HepG2 (cell line): ENCODE results near the gene OSBPL1A. TPM values are rescaled to one million over a fixed set of nuclear protein-coding genes. Genes with fewer than 3 reads are reported as not detected.
A peak's percentile ranks its signal among the peaks of the same experiment; 100 is the strongest.

Experiments used
- BRD4 ChIP-seq: sonication (generic); formaldehyde crosslinking; IDR thresholded peaks from 2 replicates; pipeline ENCODE4 v1.4.0; 2020; ENCODE audit warnings: missing genetic modification reagents
- GABPA ChIP-seq, 2 experiments: IDR thresholded peaks; 2 replicates each; pipeline ENCODE4 v1.6.1; 2011 to 2016; ENCODE audit warnings: low read depth in 2 of 2, low read length in 1 of 2, missing biosample characterization in 1 of 2, missing genetic modification characterization in 1 of 2
- GPN1 ChIP-seq: sonication (generic); formaldehyde crosslinking; IDR thresholded peaks from 2 replicates; pipeline ENCODE4 v1.5.1; 2020; ENCODE audit warnings: missing genetic modification reagents, borderline replicate concordance
- IRX3 ChIP-seq: sonication (generic); formaldehyde crosslinking; IDR thresholded peaks from 2 replicates; pipeline ENCODE4 v1.8.1; 2023; ENCODE audit warnings: mild to moderate bottlenecking, low read depth, missing genetic modification reagents, borderline replicate concordance
- KDM2A ChIP-seq: sonication (generic); formaldehyde crosslinking; IDR thresholded peaks from 2 replicates; pipeline ENCODE4 v1.4.0; 2020; ENCODE audit warnings: low read depth, missing genetic modification reagents, borderline replicate concordance
- MED8 ChIP-seq: sonication (generic); formaldehyde crosslinking; IDR thresholded peaks from 2 replicates; pipeline ENCODE4 v1.8.1; 2023; ENCODE audit warnings: mild to moderate bottlenecking, missing genetic modification reagents; ENCODE audit not compliant: insufficient replicate concordance
- PHF8 ChIP-seq: sonication (generic); formaldehyde crosslinking; IDR thresholded peaks from 2 replicates; pipeline ENCODE4 v1.5.0; 2020; ENCODE audit warnings: missing genetic modification reagents
- YY1 ChIP-seq: IDR thresholded peaks from 2 replicates; pipeline ENCODE4 v1.6.1; 2011; ENCODE audit warnings: low read length, low read depth, moderate library complexity, mild to moderate bottlenecking; ENCODE audit not compliant: insufficient read depth, insufficient replicate concordance
- ZNF263 ChIP-seq: sonication (generic); formaldehyde crosslinking; IDR thresholded peaks from 2 replicates; pipeline ENCODE4 v1.4.0; 2020; ENCODE audit warnings: missing genetic modification reagents
- ZNF343 ChIP-seq: sonication (generic); formaldehyde crosslinking; IDR thresholded peaks from 2 replicates; pipeline ENCODE4 v1.4.0; 2020; ENCODE audit warnings: mild to moderate bottlenecking, missing genetic modification reagents
- ZNF496 ChIP-seq: sonication (generic); formaldehyde crosslinking; IDR thresholded peaks from 2 replicates; pipeline ENCODE4 v1.8.1; 2023; ENCODE audit warnings: mild to moderate bottlenecking, moderate library complexity, missing genetic modification reagents; ENCODE audit not compliant: insufficient replicate concordance
- ZNF777 ChIP-seq: sonication (generic); formaldehyde crosslinking; IDR thresholded peaks from 2 replicates; pipeline ENCODE4 v1.4.0; 2020; ENCODE audit warnings: missing genetic modification reagents
- ZNF782 ChIP-seq: sonication (generic); formaldehyde crosslinking; IDR thresholded peaks from 2 replicates; pipeline ENCODE4 v1.4.0; 2020; ENCODE audit warnings: missing genetic modification reagents, mild to moderate bottlenecking, borderline replicate concordance
- polyA plus RNA-seq, 8 experiments: library from polyadenylated mRNA; depleted of rRNA in 3 of 8; stranded (reverse) in 7 of 8; unstranded in 1 of 8; fragments of >200 nt; fragmentation: Illumina TruSeq in 4 of 8; extraction: Trizol in 4 of 8; gene quantifications; 2 replicates each; pipeline versions ENCODE4 v1.2.1 to v1.2.3, GENCODE V29; 2011 to 2016; ENCODE audit warnings: low read depth in 4 of 8, missing spikeins in 1 of 8, mixed read lengths in 1 of 8; ENCODE audit not compliant: insufficient read depth in 1 of 8
- total RNA-seq, 5 experiments: library from RNA; depleted of rRNA; stranded (reverse); fragments of >200 nt; fragmentation: Illumina TruSeq; extraction: Trizol; gene quantifications; 2 replicates each; pipeline ENCODE4 v1.2.3, GENCODE V29; 2016; ENCODE audit warnings: low read depth in 1 of 5
- TF ChIP-seq, protein P1 (sequence below): conservative IDR thresholded peaks from 2 replicates; pipeline ENCODE4 v1.6.1; 2018; ENCODE audit warnings: missing genetic modification reagents
- TF ChIP-seq, protein P2 (sequence below): IDR thresholded peaks from 2 replicates; pipeline ENCODE4 v1.6.1; 2016; ENCODE audit warnings: missing compliant biosample characterization, missing genetic modification reagents, borderline replicate concordance
- TF ChIP-seq, protein P3 (sequence below), 2 experiments: sonication (generic) in 1 of 2; formaldehyde crosslinking in 1 of 2; IDR thresholded peaks; 2 replicates each; pipeline versions ENCODE4 v1.4.0 to v1.6.1; 2018 to 2020; ENCODE audit warnings: missing genetic modification reagents in 2 of 2, borderline replicate concordance in 1 of 2, low read depth in 1 of 2, mild to moderate bottlenecking in 1 of 2, missing biosample characterization in 1 of 2
- TF ChIP-seq, protein P4 (sequence below): sonication (generic); formaldehyde crosslinking; IDR thresholded peaks from 2 replicates; pipeline ENCODE4 v1.4.0; 2020; ENCODE audit warnings: missing genetic modification reagents, low read depth, mild to moderate bottlenecking, borderline replicate concordance
- TF ChIP-seq, protein P5 (sequence below): sonication (generic); formaldehyde crosslinking; IDR thresholded peaks from 2 replicates; pipeline ENCODE4 v1.4.0; 2020; ENCODE audit warnings: mild to moderate bottlenecking, missing genetic modification reagents

Gene OSBPL1A
- total and polyA plus RNA-seq, 2 of the 13 experiments (the other 11 are each of a cell fraction or from before 2014, with no cell fraction given) = 0.02 TPM; not detected in 1

DNA sequence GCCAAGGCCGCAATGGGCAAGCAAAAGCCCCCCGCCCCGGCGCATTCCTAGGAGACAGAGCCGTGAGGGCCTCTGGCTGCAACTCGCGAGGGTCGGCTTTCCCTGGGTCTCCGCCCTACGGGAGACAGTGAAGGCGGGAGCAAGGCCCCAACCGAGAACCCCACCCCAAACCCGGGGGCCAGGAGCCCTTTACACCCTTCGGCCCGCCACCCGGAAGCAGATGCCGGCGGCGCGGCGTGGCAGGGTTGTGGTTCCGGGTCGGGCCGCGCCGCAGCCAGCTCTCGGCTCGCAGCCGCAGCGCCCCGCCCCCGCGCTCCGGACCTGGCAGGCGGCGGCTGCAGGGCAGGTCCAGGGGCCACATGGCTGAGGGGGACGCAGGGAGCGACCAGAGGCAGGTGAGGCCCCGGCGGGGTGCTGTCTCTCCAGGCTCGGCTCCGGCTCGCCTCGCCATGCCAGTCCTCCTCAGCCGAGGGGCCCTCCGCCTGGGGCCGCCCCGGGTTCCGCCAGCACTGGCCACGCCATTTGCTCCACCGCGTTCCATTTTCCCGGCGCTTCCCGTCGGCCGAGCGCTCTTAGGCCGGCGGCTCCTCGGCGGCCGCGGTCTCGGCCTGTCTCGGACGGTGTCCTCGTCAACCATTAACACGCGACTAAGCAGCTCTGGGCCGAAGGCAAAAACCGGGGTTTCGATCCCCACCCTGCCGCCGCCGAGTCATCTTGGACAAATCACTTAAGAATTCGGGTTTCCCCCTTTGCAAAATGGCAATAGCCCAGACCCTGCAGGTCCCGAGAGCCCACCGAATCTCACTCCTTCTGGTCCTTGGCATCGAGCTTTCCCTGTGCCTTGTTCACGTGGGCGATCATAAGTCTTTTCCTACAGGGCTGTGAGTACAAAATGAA is 29.0 kb upstream of the OSBPL1A start, which contains the start of gene IMPACT (continued):
- TF ChIP-seq, protein P1, sequence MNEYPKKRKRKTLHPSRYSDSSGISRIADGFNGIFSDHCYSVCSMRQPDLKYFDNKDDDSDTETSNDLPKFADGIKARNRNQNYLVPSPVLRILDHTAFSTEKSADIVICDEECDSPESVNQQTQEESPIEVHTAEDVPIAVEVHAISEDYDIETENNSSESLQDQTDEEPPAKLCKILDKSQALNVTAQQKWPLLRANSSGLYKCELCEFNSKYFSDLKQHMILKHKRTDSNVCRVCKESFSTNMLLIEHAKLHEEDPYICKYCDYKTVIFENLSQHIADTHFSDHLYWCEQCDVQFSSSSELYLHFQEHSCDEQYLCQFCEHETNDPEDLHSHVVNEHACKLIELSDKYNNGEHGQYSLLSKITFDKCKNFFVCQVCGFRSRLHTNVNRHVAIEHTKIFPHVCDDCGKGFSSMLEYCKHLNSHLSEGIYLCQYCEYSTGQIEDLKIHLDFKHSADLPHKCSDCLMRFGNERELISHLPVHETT (CRISPR knock-in tag) = 0 out of 2 replicates have a peak, but pooled peaks have one; percentile 26
- TF ChIP-seq, protein P2, sequence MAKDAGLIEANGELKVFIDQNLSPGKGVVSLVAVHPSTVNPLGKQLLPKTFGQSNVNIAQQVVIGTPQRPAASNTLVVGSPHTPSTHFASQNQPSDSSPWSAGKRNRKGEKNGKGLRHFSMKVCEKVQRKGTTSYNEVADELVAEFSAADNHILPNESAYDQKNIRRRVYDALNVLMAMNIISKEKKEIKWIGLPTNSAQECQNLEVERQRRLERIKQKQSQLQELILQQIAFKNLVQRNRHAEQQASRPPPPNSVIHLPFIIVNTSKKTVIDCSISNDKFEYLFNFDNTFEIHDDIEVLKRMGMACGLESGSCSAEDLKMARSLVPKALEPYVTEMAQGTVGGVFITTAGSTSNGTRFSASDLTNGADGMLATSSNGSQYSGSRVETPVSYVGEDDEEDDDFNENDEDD = peak; percentile 43; the same call in 1 of the 2 replicates
- TF ChIP-seq ZNF777 (CRISPR knock-in tag) (peak; percentile 34; the same call in 1 of the 2 replicates), GPN1 (CRISPR knock-in tag) (no peak), MED8 (CRISPR knock-in tag) (no peak), ZNF496 (CRISPR knock-in tag) (no peak), KDM2A (CRISPR knock-in tag) (peak; percentile 58), YY1 (peak; percentile 48), GABPA (IDR thresholded peaks at IDR 0.05; ENCODE audit: low read depth, low read length) (peak; percentile 99), GABPA (CRISPR knock-in tag; IDR thresholded peaks at IDR 0.05; ENCODE audit: low read depth) (peak; percentile 90), IRX3 (CRISPR knock-in tag) (0 out of 2 replicates have a peak, but pooled peaks have one; percentile 75), PHF8 (CRISPR knock-in tag) (peak; percentile 72), ZNF343 (CRISPR knock-in tag) (0 out of 2 replicates have a peak, but pooled peaks have one; percentile 63), ZNF263 (CRISPR knock-in tag) (peak; percentile 12; the same call in 1 of the 2 replicates), BRD4 (CRISPR knock-in tag) (0 out of 2 replicates have a peak, but pooled peaks have one; percentile 66), ZNF782 (CRISPR knock-in tag) (peak; percentile 78; the same call in 1 of the 2 replicates)
- TF ChIP-seq, protein P3, sequence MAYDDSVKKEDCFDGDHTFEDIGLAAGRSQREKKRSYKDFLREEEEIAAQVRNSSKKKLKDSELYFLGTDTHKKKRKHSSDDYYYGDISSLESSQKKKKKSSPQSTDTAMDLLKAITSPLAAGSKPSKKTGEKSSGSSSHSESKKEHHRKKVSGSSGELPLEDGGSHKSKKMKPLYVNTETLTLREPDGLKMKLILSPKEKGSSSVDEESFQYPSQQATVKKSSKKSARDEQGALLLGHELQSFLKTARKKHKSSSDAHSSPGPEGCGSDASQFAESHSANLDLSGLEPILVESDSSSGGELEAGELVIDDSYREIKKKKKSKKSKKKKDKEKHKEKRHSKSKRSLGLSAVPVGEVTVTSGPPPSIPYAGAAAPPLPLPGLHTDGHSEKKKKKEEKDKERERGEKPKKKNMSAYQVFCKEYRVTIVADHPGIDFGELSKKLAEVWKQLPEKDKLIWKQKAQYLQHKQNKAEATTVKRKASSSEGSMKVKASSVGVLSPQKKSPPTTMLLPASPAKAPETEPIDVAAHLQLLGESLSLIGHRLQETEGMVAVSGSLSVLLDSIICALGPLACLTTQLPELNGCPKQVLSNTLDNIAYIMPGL (CRISPR knock-in tag; IDR thresholded peaks at IDR 0.05; ENCODE audit: borderline replicate concordance in 1 of 2, low read depth in 1 of 2) = peak; percentile 50 to 67; a peak in 1 of 4 replicates
- TF ChIP-seq, protein P4, sequence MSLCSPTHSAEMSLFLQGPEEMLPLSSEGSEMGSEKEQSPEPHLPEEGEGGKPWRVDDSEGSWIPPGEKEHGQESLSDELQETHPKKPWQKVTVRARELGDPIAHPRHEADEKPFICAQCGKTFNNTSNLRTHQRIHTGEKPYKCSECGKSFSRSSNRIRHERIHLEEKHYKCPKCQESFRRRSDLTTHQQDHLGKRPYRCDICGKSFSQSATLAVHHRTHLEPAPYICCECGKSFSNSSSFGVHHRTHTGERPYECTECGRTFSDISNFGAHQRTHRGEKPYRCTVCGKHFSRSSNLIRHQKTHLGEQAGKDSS (CRISPR knock-in tag) = peak; percentile 58; the same call in 1 of the 2 replicates
- TF ChIP-seq, protein P5, sequence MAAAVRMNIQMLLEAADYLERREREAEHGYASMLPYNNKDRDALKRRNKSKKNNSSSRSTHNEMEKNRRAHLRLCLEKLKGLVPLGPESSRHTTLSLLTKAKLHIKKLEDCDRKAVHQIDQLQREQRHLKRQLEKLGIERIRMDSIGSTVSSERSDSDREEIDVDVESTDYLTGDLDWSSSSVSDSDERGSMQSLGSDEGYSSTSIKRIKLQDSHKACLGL = peak; percentile 76; the same call in 1 of the 2 replicates
